Smooth muscle cell (in vitro differentiated cells): Measurements from ENCODE around the gene AIG1. TPM values are rescaled to one million over a fixed set of nuclear protein-coding genes. Genes with fewer than 3 reads are reported as not detected.

ENCODE experiments used
- DNase-seq: peaks from one replicate; lab custom pipeline; 2025; ENCODE audit not compliant: unreplicated experiment; lab: John Stamatoyannopoulos, UW
- H2AFZ ChIP-seq: fragments of 200-600 bp; sonication (generic); 2 replicates; pipeline ENCODE4 v1.6.0; 2016; ENCODE audit warnings: antibody characterized with exemption, low read depth, mild to moderate bottlenecking
- H3F3A ChIP-seq: fragments of 200-600 bp; sonication (generic); 2 replicates; pipeline ENCODE4 v1.6.0; 2017; ENCODE audit warnings: antibody characterized with exemption, low read depth
- H3K27ac ChIP-seq: fragments of 200-600 bp; sonication (generic); 2 replicates; pipeline ENCODE4 v1.5.1; 2016; ENCODE audit warnings: low read depth, mild to moderate bottlenecking
- H3K27me3 ChIP-seq: fragments of 200-600 bp; sonication (generic); 2 replicates; pipeline ENCODE4 v1.6.1; 2016; ENCODE audit warnings: low read depth, mild to moderate bottlenecking
- H3K36me3 ChIP-seq: fragments of 200-600 bp; sonication (generic); 2 replicates; pipeline ENCODE4 v1.5.1; 2016; ENCODE audit warnings: low read depth
- H3K4me1 ChIP-seq: fragments of 200-600 bp; sonication (generic); 2 replicates; pipeline ENCODE4 v1.5.1; 2016; ENCODE audit warnings: low read depth
- H3K4me2 ChIP-seq: fragments of 200-600 bp; sonication (generic); 2 replicates; pipeline ENCODE4 v1.6.0; 2016; ENCODE audit warnings: mild to moderate bottlenecking
- H3K4me3 ChIP-seq: fragments of 200-600 bp; sonication (generic); 2 replicates; pipeline ENCODE4 v1.5.1; 2016; ENCODE audit warnings: mild to moderate bottlenecking
- H3K79me2 ChIP-seq: fragments of 200-600 bp; sonication (generic); 2 replicates; pipeline ENCODE4 v1.6.0; 2016; ENCODE audit warnings: low read depth, mild to moderate bottlenecking
- H3K9ac ChIP-seq: fragments of 200-600 bp; sonication (generic); 2 replicates; pipeline ENCODE4 v1.6.0; 2016; ENCODE audit warnings: low read depth
- H3K9me3 ChIP-seq: fragments of 200-600 bp; sonication (generic); replicated peaks from 2 replicates; pipeline ENCODE4 v1.5.1; 2016; ENCODE audit warnings: low read depth
- H4K20me1 ChIP-seq: fragments of 200-600 bp; sonication (generic); 2 replicates; pipeline ENCODE4 v1.6.0; 2016; ENCODE audit warnings: low read depth
- WGBS: methylation state at CpG from one replicate; pipeline ENCODE4 v1.1.7; 2016; ENCODE audit warnings: low lambda C conversion rate; 5-methylcytosine and 5-hydroxymethylcytosine counted together
- polyA plus RNA-seq: library from polyadenylated mRNA; unstranded; fragments of >200 nt; fragmentation: Nextera tagmentation; extraction: Ambion mirVana; gene quantifications from 2 replicates; pipeline ENCODE4 v1.2.1, GENCODE V29; 2016
- total RNA-seq: library from RNA; depleted of rRNA; stranded (reverse); fragments of >200 nt; gene quantifications from 2 replicates; pipeline ENCODE4 v1.2.3, GENCODE V29; 2014
- TF ChIP-seq, protein P1 (sequence below): fragments of 200-600 bp; sonication (generic); IDR thresholded peaks from 2 replicates; pipeline ENCODE4 v1.5.1; 2017; ENCODE audit warnings: borderline replicate concordance, mild to moderate bottlenecking, antibody characterized with exemption; ENCODE audit not compliant: insufficient read depth, poor library complexity, severe bottlenecking

AIG1 gene
- total and polyA plus RNA-seq, 2 experiments from 2014 or later = 9.1 to 25.9 TPM

- TF ChIP-seq, protein P1, sequence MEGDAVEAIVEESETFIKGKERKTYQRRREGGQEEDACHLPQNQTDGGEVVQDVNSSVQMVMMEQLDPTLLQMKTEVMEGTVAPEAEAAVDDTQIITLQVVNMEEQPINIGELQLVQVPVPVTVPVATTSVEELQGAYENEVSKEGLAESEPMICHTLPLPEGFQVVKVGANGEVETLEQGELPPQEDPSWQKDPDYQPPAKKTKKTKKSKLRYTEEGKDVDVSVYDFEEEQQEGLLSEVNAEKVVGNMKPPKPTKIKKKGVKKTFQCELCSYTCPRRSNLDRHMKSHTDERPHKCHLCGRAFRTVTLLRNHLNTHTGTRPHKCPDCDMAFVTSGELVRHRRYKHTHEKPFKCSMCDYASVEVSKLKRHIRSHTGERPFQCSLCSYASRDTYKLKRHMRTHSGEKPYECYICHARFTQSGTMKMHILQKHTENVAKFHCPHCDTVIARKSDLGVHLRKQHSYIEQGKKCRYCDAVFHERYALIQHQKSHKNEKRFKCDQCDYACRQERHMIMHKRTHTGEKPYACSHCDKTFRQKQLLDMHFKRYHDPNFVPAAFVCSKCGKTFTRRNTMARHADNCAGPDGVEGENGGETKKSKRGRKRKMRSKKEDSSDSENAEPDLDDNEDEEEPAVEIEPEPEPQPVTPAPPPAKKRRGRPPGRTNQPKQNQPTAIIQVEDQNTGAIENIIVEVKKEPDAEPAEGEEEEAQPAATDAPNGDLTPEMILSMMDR = no peak
- no peak overlapping the region for H3K4me2 ChIP-seq
- no peaks in the 10 kb centered on the region for H3K36me3 ChIP-seq
- no peaks in the 10 kb centered on the region for H3K4me1 ChIP-seq
- H3K27ac ChIP-seq = no peak overlapping the region
- no peak overlapping the region for H3K4me3 ChIP-seq
- 74% methylated on average over 2 of the region's 2 CpGs for WGBS
- no peaks in the 10 kb centered on the region for H4K20me1 ChIP-seq
- no peaks in the 10 kb centered on the region for H3K79me2 ChIP-seq
- no peak overlapping the region for H3K9ac ChIP-seq
- H3K9me3 ChIP-seq = no peaks in the 10 kb centered on the region
- no peaks in the 10 kb centered on the region for H3F3A ChIP-seq
- no peak overlapping the region for H2AFZ ChIP-seq
- no peaks in the 10 kb centered on the region for H3K27me3 ChIP-seq
- DNase-seq = no peak
Measured at GRCh38 chr6:143374014-143374413, 313.3 kb downstream of the AIG1 start.

- no peaks in the 10 kb centered on the region for H4K20me1 ChIP-seq
- H3K9ac ChIP-seq = no peak overlapping the region
- no peak overlapping the region for H3K4me2 ChIP-seq
- H3K36me3 ChIP-seq = no peaks in the 10 kb centered on the region
- H2AFZ ChIP-seq = no peak overlapping the region
- H3K4me3 ChIP-seq = no peak overlapping the region
- H3K4me1 ChIP-seq = no peaks in the 10 kb centered on the region
- DNase-seq = no peak
- H3K79me2 ChIP-seq = no peaks in the 10 kb centered on the region
- H3K9me3 ChIP-seq = no peaks in the 10 kb centered on the region
- H3K27me3 ChIP-seq = no peaks in the 10 kb centered on the region
- H3F3A ChIP-seq = no peaks in the 10 kb centered on the region
- TF ChIP-seq, protein P1 = no peak
- 91% methylated on average over 5 of the region's 5 CpGs for WGBS
- no peak overlapping the region for H3K27ac ChIP-seq
Measured at GRCh38 chr6:143375022-143375585, 314.4 kb downstream of the AIG1 start.

GRCh38 chr6:143376375-143376774 is 315.7 kb downstream of the AIG1 start:
- Histone ChIP-seq H3K4me3 (no peak overlapping the region), H3K27me3 (no peaks in the 10 kb centered on the region), H4K20me1 (no peaks in the 10 kb centered on the region), H3K9me3 (no peaks in the 10 kb centered on the region), H3K27ac (no peak overlapping the region), H3K79me2 (no peaks in the 10 kb centered on the region), H3K4me2 (no peak overlapping the region), H3K36me3 (no peaks in the 10 kb centered on the region), H3F3A (no peaks in the 10 kb centered on the region), H2AFZ (no peak overlapping the region), H3K9ac (no peak overlapping the region), H3K4me1 (no peaks in the 10 kb centered on the region)
- TF ChIP-seq, protein P1 = no peak
- 97% methylated on average over 3 of the region's 3 CpGs for WGBS
- no peak for DNase-seq

GRCh38 chr6:143376861-143377260 is 316.2 kb downstream of the AIG1 start:
- no peaks in the 10 kb centered on the region for H3K27me3 ChIP-seq
- H3K9ac ChIP-seq = no peak overlapping the region
- TF ChIP-seq, protein P1 = no peak
- H3K36me3 ChIP-seq = no peaks in the 10 kb centered on the region
- H3F3A ChIP-seq = no peaks in the 10 kb centered on the region
- H3K27ac ChIP-seq = no peak overlapping the region
- H3K79me2 ChIP-seq = no peaks in the 10 kb centered on the region
- H4K20me1 ChIP-seq = no peaks in the 10 kb centered on the region
- H3K9me3 ChIP-seq = no peaks in the 10 kb centered on the region
- no peak overlapping the region for H2AFZ ChIP-seq
- no peak for DNase-seq
- no peak overlapping the region for H3K4me3 ChIP-seq
- no peak overlapping the region for H3K4me2 ChIP-seq
- H3K4me1 ChIP-seq = no peaks in the 10 kb centered on the region
